GM19438 (cell line): ENCODE results near the gene ADIPOQ.
"Not testable (repeated sequence)": the region's sequence is repeated elsewhere in the genome, so short reads cannot be mapped to it uniquely, and the experiment has no call there.

Experiments
- ATAC-seq: cut with Tn5 transposase; IDR thresholded peaks from one replicate; pipeline ENCODE4 v1.9.1; 2021; ENCODE audit warnings: low read depth; ENCODE audit not compliant: unreplicated experiment

The ADIPOQ gene

DNA sequence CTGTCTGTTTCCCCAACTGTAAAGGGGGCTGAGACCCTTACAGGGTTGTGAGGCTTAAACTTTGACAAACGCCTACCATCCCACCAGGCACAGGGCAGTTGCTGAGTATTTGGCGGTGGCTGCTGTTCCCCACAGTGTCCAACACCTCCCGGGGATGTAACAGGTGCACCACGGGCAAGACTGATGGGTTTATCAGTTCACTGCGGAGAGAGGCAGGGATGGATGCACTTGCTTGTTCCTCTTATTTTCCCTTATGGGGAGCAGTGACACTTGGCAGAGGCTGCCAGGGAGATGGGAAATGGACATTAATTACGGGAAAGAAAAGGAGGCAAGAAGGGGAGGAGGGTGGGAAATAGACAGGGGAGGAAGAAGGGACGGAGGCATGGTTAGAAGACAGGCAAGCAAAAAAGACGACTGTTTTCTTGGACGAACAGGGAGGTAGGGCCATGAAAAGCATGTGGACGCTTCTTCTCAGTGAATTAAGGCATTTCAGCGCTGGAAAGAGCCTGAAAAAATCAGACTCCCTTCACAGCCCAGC, 16.6 kb upstream of the ADIPOQ start:
- no peak for ATAC-seq

DNA sequence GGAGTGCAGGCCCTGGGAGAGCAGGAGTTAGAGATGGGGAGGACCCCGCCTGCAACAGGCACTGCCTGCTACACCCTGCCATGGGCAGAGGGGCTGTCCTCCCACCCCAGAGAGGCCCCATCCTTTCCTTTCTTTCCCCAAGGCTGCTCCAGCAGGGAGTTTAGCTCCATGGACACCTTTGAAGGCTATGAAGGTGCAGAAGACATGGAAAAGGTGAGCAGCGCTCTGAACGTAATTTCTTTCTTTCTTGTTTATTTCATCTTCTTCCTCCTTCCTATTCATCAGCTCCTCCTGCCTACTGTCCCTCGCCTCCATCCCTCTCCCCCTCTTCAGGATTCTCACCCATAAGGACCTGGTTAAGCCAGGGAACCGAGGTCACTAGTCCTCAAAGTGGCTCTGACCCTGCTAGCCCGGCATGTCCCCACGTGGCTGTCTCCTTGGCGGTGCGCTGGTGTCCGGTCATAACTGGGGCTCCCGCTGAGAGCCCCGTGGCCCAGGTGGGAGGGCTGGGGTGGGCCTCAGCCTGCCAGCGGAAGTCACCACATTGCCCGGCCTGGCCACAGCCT, 16.0 kb upstream of the ADIPOQ start:
- no peak for ATAC-seq

- peak; percentile 84 for ATAC-seq
Measured at GRCh38 chr3:186826976-186827857, 15.3 kb upstream of the ADIPOQ start.

- no peak for ATAC-seq
Measured at GRCh38 chr3:186828340-186828739, 14.2 kb upstream of the ADIPOQ start.

GRCh38 chr3:186831798-186832197, 10.7 kb upstream of the ADIPOQ start:
- no peak for ATAC-seq

- no peak for ATAC-seq
Measured at GRCh38 chr3:186832276-186832675, 10.2 kb upstream of the ADIPOQ start.

GRCh38 chr3:186839874-186840641, 2.5 kb upstream of the ADIPOQ start:
- ATAC-seq: no peak

GRCh38 chr3:186841620-186842019, 890 bp upstream of the ADIPOQ start:
- ATAC-seq: no peak

DNA sequence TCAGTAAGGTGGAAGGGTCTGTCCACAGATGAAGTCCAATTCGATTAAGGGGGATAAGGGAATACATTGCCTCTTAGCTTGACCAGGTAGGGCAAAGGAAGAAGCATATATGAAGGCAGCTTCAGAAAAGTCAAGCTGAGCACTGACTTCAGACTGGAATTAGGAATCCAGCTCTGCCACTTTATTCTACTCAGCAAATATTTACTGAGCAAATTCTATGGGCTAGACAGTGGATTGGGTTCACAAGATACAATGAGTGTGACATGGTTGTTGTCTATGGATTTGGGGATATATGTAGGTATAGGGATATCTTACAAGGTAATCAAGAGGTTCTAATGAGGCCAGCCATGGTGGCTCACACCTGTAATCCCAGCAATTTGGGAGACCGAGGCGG, 526 bp downstream of the ADIPOQ start:
- no peak for ATAC-seq

DNA sequence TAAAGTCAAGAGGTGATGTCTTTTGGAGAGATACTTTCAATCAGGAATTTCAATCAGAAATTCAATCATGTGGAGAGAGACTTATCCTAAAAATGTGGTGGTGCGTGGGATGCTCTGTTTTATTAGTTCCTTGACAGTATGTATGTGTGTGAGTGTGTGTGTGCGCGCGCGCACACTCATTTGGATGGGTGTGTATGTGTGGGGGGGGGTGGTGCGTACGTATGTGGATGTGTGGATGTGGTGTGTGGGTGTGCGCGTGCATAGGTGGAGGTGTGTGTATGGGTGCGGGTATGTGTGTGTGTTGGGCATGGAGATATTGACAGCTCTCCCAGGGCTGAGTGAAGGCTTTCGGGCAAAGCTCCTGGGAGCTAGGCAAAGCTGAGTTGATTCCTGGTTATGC, 2.4 kb downstream of the ADIPOQ start:
- no peak for ATAC-seq

GRCh38 chr3:186845756-186846155, 3.2 kb downstream of the ADIPOQ start:
- ATAC-seq: no peak

GRCh38 chr3:186847437-186847836, 4.9 kb downstream of the ADIPOQ start:
- no peak for ATAC-seq

- ATAC-seq: no peak
Measured at GRCh38 chr3:186849374-186849975, 7.0 kb downstream of the ADIPOQ start.

DNA sequence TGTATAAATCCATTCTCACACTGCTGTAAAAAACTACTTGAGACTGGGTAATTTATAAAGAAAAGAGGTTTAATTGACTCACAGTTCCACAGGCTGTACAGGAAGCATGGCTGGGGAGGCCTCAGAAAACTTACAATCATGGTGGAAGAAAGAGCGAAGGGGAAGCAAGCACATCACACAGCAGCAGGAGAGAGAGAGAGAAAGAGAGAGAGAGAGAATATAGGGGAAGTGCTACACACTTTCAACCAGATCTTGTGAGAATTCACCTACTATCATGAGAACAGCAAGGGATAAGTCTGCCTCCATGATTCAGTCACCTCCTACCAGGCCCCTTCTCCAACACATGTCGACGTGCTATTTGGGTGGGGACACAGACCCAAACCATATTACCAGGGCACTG, 9.3 kb downstream of the ADIPOQ start:
- ATAC-seq: not testable (repeated sequence)

GRCh38 chr3:186852994-186853393, 10.5 kb downstream of the ADIPOQ start:
- no peak for ATAC-seq

- no peak for ATAC-seq
Measured at GRCh38 chr3:186854146-186854545, 11.6 kb downstream of the ADIPOQ start.

GRCh38 chr3:186854954-186855353, 12.4 kb downstream of the ADIPOQ start:
- ATAC-seq: no peak

DNA sequence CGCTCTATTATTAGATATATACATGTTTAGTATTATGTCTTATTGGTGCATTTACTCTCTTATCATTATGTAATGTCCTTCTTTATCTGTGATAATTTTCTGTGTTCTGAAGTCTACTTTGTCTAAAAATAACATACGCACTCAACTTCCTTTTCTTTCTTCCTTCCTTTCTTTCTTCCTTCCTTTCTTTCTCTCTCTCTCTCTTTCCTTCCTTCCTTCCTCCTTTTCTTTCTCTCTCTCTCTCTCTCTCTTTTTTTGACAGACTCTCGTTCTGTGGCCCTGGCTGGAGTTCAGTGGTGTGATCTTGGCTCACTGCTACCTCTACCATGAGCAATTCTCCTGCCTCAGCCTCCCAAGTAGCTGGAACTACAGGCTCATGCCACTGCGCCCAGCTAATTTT, 15.2 kb downstream of the ADIPOQ start:
- no peak for ATAC-seq

DNA sequence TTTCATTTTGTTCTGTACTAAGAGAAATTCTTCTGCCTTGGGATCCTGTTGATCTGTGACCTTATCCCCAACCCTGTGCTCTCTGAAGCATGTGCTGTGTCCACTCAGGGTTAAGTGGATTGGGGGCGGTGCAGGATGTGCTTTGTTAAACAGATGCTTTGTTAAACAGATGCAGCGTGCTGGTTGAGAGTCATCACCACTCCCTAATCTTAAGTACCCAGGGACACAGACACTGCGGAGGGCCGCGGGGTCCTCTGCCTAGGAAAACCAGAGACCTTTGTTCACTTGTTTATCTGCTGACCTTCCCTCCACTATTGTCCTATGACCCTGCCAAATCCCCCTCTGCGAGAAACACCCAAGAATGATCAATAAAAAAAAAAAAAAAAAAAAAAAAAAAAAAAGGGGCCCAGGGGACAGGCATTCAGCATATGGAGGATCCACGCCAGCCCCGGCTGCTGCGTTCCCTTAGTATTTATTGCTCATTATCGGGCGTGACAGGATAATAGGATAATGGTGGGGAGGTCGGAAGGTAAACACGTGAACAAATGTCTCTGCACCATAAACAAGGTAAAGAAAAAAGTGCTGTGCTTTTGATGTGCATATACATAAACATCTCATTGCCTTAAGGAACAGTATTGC, 22.8 kb downstream of the ADIPOQ start:
- not testable (repeated sequence) for ATAC-seq

DNA sequence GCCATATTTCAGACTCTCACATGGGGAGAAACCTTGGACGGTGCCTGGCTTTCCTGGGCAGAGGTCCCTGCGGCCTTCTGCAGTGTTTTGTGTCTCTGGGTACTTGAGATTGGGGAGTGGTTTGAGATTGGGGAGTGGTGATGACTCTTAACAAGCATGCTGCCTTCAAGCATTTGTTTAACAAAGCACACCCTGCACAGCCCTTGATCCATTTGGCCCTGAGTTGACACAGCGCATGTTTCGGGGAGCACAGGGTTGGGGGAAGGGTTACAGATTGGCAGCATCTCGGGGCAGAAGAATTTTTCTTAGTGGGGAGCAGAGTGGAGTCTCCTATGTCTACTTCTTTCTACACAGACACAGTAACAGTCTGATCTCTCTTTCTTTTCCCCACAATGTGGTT, 23.6 kb downstream of the ADIPOQ start:
- not testable (repeated sequence) for ATAC-seq
